HG02798 (cell line): ENCODE results near the gene EGFR.

ENCODE experiments used
- ATAC-seq: cut with Tn5 transposase; IDR thresholded peaks from one replicate; pipeline ENCODE4 v1.9.1; 2021; ENCODE audit warnings: mild to moderate bottlenecking; ENCODE audit not compliant: unreplicated experiment, poor library complexity

The EGFR gene

DNA sequence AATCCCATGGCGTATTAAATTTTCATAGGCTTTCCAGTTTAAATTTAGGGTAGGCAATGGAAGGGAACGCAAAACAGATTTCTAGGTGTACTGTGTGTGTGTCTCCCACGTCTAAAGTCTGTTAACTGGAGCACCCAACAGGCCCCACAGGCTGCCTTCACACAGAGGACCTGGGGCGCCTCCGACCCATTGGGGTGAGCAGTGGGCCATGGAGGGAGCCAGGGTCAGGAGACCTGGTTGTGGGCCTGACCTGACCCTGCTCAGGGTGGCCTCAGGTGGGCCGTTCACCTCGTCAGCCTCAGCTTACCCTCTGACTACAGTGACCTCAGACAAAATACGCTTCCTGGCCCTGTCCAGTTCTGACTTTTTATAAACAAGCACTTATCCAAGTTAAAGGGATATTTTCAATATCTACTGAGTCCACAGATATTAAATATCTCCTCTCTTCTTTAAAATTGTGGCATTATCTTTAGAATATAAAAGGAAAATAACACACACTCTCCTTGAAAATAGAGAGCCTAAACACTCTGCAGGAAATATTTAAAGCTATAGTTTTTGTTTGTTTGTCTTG is 159.6 kb downstream of the EGFR start:
- no peak for ATAC-seq

DNA sequence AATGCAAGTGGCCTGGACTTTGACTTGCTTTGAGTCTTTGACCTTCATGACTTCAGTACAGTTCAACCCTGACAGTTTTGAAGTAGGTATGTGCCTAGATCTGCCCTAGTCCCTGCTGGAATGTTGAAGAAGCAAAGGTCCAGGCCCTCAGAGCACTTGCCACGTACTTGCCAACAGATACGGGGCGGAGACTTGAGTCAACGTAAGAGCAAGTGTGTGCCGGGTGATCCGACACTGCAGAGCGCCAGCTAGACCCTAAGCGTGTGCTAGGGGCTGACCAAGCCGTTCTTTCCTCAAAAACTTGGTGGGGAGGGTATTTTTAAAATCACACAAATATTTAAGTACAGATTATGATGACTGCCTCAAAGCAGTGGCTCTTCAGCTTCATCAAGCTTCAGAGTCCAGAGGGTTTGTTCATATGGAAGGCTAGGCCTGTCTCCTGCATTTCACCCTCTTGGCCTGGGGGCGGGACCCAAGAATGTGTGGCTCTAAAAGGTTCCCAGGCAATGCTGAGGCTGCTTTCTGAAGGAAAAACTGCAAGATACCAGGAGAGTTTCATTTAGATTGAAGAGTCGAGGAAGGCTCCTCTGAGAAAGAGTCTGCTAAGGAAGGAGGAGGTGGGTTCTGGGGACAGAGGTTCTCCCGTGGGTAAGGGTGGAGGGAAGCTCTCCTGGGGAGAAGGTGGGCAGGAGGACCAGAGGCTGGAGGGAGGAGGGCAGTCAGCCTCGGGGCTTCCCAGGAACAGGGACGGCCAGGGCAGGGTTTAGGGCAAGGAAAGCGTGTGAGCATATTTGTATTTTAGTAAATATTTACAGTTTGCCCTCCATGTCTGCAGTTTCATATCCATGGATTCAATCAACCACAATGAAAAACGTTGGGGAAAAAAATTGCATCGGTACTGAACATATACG is 160.3 kb downstream of the EGFR start:
- no peak for ATAC-seq

DNA sequence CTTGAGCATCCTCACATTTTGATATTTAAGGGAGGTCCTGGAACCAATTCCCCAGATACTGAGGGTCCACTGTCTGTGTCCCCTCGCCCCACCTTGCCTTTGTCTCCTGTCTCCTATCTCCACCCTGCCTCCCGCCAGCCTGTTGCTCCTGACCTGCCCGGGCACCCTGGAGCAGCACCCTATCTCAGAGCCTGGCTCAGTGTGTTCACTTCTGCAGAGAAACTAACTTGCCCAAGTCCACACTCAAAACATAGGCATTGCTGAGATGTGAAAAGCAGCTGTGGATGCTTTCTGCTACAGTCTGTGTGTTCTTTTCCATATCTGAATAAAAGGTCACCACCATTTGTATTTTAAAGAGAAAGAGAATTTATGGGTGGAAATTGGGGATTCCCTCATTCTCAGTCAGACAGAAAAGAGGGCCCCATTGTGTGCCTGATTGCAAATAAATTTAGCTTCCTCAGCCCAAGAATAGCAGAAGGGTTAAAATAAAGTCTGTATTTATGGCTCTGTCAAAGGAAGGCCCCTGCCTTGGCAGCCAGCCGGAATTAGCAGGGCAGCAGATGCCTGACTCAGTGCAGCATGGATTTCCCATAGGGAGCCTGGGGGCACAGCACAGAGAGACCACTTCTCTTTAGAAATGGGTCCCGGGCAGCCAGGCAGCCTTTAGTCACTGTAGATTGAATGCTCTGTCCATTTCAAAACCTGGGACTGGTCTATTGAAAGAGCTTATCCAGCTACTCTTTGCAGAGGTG is 161.3 kb downstream of the EGFR start:
- no peak for ATAC-seq

DNA sequence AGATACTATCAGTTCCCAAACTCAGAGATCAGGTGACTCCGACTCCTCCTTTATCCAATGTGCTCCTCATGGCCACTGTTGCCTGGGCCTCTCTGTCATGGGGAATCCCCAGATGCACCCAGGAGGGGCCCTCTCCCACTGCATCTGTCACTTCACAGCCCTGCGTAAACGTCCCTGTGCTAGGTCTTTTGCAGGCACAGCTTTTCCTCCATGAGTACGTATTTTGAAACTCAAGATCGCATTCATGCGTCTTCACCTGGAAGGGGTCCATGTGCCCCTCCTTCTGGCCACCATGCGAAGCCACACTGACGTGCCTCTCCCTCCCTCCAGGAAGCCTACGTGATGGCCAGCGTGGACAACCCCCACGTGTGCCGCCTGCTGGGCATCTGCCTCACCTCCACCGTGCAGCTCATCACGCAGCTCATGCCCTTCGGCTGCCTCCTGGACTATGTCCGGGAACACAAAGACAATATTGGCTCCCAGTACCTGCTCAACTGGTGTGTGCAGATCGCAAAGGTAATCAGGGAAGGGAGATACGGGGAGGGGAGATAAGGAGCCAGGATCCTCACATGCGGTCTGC is 162.2 kb downstream of the EGFR start:
- ATAC-seq = no peak

- no peak for ATAC-seq
Observed at GRCh38 chr7:55181762-55182161, 162.9 kb downstream of the EGFR start.

DNA sequence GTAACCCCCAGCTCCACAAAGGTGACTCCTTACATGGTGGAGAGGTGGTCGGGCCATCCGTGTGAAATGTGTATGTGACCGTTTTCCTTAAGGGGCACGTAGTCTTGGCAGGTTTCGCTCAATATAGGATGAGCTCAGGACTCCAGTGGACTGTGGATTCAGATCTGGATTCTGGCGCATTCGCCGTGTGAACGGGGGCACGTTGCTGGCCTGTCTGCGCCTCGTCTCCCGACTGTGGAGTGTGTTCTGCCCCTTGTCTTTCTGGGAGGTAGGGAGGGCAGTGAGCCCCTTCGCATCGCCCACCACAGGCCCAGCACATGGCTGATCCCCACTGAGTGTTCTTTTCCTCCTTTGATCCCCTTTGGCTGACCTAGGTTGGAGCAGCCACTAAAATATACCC is 165.1 kb downstream of the EGFR start:
- ATAC-seq = no peak

DNA sequence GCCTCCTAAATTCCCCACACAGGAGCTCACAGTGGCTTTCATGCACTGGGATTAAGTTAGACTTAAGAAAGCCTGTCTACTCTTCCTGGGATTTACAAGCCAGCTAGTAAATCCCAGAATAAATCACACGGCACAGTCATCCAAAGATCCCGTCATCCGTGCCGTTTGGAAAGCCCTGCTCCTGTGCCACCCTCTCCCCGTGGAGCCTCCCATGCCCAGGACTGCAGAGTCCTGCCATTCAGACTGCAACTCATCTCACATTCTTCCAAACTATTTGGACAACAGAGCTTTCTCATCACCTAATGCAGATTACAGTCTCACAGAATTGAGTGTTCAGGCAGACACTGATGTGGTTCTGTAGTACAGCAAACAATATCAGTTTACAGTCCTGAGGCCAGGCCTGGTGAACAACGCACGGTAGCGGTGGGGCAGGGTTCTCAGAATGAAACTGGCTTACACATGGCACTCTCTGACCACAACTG is 166.5 kb downstream of the EGFR start:
- ATAC-seq = no peak

DNA sequence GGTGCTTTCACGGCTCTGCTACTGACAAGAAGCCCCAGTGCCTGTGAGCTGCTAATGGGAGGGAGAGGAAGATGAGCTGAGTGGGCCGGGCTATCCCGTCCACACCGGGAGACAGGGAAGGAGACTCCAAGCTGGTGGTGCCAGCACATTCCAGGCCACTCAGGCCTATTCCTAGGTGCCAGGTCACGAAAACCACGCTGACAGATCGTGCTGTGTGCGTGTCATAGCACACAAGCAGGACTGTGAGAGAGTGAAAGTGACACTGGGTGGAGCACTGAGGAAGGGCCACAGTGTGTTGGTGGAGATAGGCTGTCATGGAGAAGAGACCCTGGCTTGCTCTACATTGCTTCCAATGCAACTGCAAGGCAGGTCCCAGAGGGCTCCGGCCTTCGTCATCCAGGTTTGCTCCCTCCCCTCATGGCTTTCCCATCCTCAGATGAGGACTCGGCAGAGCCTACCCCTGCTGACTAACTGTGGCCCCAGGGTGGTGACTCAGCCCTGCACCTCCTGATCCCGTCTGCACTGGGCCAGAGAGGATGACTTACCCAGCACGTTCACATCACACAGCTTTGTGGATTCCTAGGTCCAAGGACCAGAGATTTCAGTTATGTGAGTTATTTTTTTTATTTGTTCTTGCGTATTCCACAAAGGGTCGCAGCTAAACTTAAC is 167.3 kb downstream of the EGFR start:
- ATAC-seq = no peak

DNA sequence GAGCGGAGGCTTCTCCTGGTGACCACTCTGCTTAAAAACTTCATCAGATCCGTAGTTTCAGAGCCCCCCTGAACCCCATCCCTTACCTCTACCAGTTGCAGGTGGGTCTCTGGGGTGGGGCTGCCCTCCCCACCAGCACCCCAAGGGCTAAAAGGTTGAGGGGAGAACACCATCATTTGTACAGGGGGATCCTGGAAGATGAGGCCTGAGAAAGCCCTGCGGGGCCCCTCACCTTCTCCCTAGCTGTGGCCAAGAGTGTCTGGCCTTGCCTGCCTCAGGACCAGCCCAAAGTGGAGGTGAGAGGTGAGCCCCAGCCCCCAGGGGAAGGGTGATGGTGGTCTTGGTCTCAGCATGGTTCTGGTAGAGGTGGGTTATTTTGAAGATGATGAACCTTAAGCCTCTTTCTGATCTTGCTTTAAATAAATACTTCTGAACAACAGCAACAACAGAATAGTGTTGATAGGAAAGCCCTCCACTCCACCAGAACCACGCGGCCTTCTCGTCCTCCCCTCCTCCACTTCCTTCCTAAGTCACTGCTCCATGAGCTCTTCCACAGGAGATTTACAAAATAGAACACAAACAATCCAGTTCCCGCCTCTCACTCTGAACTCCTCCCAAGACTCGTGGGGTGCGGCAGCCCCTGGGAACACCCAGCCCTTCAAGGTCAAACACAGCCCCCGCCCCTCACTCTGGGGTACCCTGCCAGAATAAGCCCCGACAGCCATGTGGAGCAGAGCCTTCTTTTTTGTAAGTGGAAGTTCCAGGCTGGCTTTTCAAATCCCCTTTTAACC is 169.1 kb downstream of the EGFR start:
- no peak for ATAC-seq

DNA sequence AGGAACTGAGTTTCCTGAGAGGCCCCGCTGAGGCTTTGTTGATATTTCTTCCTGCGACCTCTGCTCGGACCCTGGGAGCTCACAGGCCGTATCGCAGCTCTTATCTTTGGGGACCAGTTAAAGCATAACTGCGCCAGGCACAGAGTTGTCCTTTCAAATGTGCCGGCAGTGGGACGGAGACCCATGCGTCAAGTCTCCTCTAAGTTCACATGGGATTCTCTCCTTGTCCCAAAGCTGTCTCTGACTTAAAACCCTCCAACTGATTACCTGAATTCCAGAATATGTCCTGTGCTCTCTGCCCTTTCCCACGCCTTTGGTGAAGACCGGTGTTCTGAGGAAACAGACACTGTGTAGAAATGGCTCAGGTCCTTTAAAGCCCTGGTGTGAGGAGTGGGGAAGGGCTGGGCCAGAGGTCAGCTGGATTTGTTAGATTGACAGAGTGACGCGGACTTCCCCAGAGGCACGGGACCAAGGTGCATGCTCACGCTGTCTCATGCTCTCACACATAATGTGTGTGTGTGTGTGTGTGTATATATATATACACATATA is 169.8 kb downstream of the EGFR start:
- no peak for ATAC-seq

- no peak for ATAC-seq
Observed at GRCh38 chr7:55189146-55189766, 170.4 kb downstream of the EGFR start.

DNA sequence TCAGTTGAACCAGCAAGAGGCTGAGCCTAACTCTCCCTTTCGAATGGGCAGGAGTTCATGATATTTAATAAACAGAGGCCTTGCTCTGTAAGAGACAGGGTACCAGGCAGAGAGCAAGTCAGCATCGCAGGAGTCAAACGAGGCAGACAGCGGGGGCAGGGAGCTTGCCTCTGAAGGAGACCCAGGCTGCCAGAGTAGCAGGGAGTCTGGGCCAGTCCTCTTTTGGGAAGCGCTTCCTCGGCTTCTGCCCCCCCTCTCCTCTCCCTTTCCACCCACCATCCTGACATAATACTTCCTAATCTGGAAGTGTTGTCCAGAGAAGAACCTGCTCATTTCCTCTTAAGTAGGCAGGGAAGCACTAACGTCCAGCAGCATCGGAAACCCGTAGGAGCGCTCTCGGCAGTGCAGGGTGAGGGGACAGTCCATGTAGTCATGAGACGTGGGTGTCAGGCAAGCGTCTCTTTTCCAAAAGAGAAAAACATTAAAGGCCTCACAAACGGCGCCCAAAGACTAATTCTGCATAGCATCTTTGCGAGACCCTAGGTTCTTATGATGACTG is 171.1 kb downstream of the EGFR start:
- ATAC-seq = no peak

DNA sequence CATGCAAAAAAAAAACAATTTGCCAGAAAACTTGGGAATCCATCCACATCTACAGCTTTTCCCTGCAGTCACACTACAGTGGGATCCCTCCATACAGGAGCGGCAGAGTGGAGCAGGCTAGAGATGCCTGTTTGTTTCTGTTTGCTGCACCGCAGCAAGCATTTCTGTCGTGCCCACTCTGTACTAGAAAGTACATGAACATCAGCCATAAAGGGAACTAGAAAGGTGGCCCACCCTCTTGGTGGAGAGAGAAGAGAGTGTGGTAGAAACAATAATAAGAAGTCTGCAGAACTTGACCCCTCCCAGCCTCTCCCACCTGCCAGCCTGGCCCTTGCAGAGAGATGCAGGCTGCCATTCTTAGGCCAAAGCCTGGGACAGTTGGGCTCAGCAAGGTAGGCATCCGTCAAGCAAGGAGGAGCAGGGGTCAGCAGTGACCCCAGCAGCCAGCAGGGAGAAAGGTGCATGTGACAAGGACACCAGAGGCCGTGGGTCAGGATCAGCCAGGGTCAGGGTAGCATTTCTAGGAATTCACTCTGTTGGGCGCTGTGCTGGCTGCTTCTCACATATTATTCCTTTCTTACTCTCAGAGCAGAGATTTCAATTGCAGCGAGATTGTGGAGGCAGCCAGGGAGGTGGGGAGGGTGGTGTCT is 171.8 kb downstream of the EGFR start:
- no peak for ATAC-seq

DNA sequence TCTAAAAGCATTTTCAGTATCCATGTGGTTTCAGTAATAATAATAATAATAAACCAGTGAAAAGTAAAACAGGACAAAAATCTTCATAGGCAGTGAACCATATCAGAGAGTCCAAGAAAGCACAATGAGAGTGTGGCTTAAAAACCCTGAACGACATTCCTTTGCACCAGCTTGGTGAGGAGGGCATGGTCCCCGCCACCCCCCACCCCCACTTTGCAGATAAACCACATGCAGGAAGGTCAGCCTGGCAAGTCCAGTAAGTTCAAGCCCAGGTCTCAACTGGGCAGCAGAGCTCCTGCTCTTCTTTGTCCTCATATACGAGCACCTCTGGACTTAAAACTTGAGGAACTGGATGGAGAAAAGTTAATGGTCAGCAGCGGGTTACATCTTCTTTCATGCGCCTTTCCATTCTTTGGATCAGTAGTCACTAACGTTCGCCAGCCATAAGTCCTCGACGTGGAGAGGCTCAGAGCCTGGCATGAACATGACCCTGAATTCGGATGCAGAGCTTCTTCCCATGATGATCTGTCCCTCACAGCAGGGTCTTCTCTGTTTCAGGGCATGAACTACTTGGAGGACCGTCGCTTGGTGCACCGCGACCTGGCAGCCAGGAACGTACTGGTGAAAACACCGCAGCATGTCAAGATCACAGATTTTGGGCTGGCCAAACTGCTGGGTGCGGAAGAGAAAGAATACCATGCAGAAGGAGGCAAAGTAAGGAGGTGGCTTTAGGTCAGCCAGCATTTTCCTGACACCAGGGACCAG is 172.5 kb downstream of the EGFR start:
- ATAC-seq = no peak

- ATAC-seq = no peak
Observed at GRCh38 chr7:55191926-55192692, 173.3 kb downstream of the EGFR start.

GRCh38 chr7:55192723-55193122 is 173.9 kb downstream of the EGFR start:
- ATAC-seq = no peak
